HG02678 (cell line): ENCODE results near the gene IFNL4.
"Not testable (repeated sequence)": the region's sequence is repeated elsewhere in the genome, so short reads cannot be mapped to it uniquely, and the experiment has no call there.

Experiments
- ATAC-seq: cut with Tn5 transposase; IDR thresholded peaks from one replicate; pipeline ENCODE4 v1.9.1; 2021; ENCODE audit warnings: mild to moderate bottlenecking, moderate library complexity; ENCODE audit not compliant: unreplicated experiment

The IFNL4 gene

GRCh38 chr19:39224910-39225309, 23.7 kb downstream of the IFNL4 start:
- no peak for ATAC-seq

DNA sequence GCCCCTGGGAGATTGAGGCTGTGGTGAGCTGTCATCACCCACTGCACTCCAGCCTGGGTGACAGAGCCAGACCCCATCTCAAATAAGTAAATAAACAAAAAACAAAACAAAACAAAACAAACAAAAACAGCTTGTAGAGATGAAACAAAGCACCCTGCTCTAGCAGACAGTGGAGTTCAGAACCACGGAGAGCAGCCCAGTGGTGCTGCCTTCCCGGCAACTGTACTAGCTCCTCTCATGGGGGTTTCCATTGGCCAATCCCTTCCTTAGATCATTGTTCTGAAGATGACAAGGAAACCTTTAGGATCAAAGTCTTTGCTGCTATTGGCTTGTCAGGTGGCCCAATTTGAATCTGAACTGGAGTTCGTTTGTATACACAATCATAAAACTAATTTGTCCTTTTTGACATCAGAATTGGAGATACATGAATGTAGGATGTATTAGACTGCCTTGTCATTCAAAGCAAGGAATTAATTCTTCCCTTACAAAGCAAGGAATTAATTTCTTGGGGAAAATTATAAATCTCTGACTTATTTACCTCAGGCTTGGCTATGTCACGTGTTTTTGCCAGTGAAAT, 24.9 kb downstream of the IFNL4 start:
- ATAC-seq: no peak

GRCh38 chr19:39219108-39219507, 29.5 kb downstream of the IFNL4 start:
- not testable (repeated sequence) for ATAC-seq

DNA sequence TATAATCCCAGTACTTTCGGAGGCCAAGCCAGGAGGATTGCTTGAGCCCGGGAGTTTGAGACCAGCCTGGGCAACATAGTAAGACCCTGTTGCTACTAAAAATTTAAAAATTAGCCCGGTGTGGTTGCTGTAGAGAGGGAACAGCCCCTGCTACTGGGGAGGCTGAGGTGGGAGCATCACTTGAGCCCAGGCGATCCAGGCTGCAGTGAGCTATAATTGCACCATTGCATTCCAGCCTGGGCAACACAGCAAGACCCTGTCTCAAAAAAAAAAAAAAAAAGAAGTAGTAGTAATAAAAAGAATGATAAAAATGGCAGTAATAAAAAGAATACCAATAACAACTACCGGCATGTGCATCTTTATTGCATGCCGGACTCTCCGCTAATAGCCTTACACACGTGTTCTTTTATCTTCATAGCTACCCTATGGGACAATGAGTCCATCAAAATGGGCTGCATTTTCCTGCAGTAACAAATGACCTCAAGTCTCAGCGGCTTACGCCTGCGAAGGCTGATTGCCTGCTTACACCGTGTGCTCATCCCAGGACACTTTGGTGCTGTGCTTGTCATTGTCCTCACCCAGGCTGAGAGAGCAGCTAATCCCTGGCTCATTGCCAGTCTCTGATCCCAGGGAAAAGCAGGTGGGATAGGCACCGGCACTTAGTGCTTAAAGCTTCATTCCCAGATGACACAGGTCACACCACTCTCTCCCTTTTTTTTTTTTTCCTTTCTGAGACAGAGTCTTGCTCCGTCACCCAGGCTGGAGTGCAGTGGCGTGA, 30.2 kb downstream of the IFNL4 start:
- ATAC-seq: no peak

DNA sequence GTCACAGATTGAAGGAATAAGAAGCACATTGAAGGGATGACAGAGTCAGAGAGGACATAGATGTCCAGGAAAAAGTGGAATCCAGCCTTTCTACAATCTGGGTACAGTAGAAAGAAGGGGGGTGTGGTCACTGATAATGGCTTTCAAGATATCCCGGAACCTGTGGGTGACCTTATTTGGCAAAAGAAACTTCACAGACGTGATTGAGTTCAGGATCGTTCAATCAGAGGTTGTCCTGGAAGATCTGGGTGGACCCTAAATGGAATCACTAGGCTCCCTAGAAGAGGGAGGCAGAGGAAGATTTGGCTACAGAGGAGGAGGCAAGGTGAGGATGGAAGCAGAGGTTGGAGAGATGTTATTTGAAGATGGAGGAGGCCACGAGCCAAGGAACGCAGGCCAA, 31.6 kb downstream of the IFNL4 start:
- no peak for ATAC-seq

DNA sequence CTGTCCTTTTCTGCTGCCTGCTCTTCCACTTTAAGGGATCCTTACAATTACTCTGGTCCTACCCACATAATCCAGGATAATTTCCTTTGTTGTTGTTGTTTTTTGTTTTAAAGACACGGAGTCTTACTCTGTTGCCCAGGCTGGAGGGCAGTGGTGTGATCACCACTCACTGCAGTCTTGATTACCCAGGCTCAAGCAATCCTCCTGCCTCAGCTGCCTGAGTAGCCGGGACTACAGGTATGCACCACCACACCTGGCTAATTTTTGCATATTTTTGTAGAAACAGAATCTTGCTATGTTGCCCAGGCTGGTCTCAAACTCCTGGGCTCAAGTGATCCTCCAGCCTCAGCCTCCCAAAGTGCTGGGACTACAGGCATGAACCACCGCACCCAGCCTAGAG, 33.3 kb downstream of the IFNL4 start:
- not testable (repeated sequence) for ATAC-seq

DNA sequence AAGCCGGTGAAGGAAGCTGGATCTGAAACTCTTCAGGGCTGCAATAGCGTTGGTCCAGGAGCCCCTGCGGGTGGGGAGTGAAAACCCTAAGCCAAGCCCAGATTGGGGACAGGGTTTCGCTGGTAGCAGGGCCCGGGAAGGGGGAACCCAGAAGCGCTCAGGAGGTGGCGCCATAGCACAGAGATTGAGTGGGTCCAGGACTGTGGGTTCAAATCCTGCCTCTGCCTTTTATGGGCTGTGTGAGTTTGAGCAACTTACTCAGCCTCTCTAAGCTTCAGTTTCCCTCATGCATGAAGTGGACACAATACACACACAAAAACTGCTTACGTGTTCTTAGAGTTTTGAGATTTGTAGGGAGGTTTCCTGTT, 36.3 kb downstream of the IFNL4 start:
- ATAC-seq: no peak

DNA sequence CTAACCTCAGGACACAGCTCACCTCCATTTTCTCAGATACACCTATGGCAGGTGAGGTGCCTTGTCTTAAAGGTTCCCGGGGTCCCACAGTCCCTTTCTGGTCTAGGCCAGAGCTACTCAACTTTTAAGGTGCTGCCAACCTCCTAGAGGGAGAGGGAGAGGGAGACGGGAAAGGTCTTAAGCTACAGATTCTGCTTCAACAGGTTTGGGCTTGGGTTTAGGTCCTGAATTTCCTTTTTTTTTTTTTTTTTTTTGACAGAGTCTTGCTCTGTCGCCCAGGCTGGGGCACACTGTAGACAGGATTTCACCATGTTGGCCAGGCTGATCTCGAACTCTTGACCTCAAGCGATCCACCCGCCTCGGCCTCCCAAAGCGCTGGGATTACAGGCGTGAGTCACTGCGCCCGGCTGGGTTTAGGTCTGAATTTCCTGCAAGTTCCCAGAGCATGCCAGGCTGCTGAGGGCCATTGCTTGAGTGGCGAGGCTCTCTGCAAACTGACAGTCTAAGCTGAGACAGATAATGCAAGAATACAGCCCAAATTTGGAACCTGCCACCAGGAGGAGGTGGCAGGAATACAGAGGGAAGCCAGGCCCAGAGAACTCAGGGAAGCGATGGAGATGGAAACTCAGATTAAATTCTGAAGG, 36.8 kb downstream of the IFNL4 start:
- ATAC-seq: no peak

DNA sequence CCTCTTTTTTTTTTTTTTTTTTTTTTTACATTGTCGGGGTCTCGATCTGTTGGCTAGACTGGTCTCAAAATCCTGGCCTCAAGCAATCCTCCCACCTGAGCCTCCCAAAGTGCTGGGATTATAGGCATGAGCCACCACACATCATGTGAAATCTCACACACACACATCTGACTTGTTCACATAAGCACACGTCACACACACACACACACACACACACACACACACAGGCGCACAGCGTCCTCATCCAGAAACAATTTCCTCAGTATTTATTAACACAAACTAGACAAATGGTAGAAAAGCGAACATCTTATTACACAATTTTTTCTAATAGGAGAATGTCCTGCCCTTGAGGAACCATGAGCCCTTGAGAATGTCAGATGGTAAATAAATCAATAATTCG, 39.5 kb downstream of the IFNL4 start:
- no peak for ATAC-seq

- no peak for ATAC-seq
These were observed 40.4 kb downstream of the IFNL4 start for GRCh38 chr19:39208175-39208795.

DNA sequence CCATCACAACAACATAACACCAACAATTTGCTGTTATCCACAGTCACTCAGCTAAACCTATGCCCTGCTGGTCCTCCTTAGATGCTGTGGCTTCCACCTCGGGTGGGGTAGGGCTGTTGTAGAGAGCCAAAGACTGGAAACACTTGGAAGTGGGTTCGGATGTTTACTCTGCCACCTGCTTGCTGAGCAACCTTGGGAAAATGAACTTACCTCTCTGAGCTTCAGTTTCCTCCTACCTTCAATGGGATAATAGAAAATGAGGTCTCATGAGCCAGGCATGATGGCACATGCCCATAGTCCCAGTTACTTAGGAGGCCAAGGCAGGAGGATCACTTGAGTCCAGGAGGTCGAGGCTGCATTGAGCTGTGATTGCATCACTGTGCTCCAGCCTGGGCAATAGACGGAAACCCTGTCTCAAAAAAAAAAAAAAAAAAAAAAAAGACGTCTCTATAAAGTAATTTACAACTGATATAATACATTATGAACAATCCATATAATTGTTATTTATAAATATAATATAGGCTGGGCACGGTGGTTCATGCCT, 41.3 kb downstream of the IFNL4 start:
- no peak for ATAC-seq

DNA sequence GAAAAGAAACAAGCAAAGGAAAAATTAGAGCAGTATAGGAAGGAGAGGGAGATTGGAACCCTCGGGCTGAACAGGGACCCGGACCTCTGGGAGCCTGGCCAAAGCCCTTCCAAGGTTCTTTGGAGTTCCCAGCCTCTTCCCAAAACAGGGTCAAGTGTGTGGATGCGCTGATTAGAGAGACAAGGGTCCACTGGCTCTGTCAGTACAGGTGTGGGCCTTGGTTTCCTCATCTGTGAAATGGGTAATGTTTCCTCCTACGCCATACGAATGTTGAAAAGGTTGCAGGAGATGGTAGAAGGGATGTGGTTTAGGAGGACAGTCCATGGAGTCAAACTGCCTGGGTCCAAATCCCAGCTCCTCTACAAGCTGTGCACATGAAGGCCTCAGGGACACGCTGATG, 42.5 kb downstream of the IFNL4 start:
- ATAC-seq: no peak

GRCh38 chr19:39205449-39205764, 43.2 kb downstream of the IFNL4 start:
- no peak for ATAC-seq

- ATAC-seq: no peak
These were observed 45.0 kb downstream of the IFNL4 start, which contains the start of gene SYCN for GRCh38 chr19:39203372-39204341. Gene SYCN, minus strand, starts transcription at chr19:39204263. Its CDS starts 9 bp downstream, at chr19:39204254.

DNA sequence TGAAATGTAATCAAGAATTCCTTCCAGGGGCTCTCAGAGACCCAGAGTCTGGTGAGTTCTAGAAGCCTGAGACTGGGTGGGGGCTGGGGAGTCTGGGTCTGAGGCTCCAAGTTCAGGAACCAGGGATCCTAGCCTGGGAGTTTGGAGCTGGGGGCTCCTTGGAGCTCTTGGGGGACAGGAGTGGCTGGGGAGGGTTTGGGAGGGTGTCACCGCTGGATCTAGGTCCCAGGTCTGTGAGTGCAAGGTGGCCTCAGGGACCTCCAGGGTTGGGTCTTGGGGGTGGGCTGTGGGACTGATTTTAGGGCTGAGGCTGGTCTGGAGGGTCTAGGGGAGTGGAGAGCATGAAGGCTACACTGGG, 45.7 kb downstream of the IFNL4 start:
- ATAC-seq: no peak

GRCh38 chr19:39200803-39201115, 47.9 kb downstream of the IFNL4 start:
- no peak for ATAC-seq

GRCh38 chr19:39200066-39200802, 48.4 kb downstream of the IFNL4 start:
- no peak for ATAC-seq

- no peak for ATAC-seq
These were observed 49.6 kb downstream of the IFNL4 start for GRCh38 chr19:39199025-39199424.

DNA sequence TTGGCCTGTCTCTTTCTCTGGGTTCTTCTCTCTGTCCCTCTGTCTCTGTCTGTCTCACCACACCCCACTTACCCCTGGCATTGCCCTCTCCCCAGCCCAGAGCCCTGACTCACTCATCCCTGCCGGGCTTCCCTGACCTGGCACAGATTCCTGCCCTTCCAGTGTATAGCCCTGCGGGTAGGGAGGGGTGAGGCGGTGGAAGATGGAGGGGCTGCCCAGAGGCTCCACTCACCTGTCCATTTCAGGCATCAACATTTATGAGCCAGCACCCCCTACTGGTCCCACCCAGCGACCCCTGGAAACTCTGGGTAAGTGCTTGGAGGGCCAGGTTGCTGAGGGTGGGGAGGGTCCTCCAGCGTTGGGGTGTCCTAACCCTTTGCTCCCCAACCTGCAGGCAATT, 50.8 kb downstream of the IFNL4 start:
- ATAC-seq: no peak
